ENCODE measurements around the gene EEF1AKMT3. TPM values are rescaled to one million over a fixed set of nuclear protein-coding genes. Genes with fewer than 3 reads are reported as not detected.

The EEF1AKMT3 gene
- total RNA-seq, 1 experiment from 2014 or later, result 7.8 TPM

DNA sequence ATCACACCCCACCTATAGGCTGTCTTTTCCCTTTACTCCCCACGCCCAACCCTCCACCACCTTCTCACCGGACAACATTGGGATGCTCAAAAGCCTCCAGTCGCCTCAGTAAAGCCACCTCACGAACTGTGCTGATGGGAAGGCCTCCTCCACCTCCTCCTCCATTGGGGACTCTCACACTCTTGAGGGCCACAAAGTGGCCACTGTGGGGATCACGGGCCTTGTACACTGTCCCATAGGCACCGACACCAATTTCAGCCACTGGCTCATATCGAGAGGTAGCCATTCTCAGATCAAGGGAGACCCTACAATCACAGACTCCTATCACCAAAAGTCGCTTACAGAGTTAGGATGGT lies 21.0 kb upstream of the EEF1AKMT3 start:
- DNase-seq (ENCODE audit: low spot score), result no peak

DNA sequence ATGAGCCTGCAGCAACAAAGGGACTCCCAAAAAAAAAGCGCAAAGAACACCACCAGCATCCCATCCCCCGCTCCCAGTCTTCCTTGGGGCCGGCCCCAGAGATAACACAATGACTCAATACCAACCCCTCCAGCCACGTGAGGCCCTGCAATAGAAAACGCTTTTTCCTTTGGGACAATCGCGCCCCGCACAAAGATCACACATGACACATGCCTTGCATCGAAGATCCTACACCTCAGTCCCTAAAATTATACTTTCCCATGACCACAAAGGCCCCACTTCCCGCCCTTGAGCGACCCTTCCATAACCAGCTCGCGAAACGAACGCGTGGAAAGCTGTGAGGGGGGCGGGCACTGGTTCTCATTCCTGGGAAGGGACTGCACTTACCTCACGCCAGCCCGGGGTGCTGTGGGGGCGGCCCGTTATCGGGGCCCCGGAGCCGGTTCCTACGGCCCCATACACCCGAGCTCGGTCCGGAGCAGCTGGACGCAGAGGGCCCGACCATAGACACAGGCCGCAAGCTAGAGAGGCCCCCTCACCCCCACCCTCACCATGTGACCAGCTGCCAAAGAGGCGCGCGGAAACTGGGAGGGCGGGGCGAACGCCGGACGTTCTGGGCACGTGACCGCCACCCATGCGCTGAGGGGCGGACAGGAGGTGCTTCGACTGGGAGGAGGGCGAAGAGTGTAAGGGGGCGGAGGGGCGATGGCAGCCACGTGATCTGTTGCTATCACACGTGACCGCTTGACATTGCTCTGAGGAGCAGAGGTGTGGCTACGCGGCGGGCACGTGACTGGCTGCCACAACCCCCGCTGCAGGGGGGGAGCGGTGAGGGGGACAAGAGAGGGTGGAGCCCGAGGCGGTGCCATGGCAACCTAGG lies 20.4 kb upstream of the EEF1AKMT3 start, which contains the start of gene CDK4:
Gene CDK4, minus strand, starts transcription at position 523 of the 880 bp plus-strand sequence. CDS start 593 bp downstream, outside the sequence.
- peak; percentile 99 for DNase-seq (ENCODE audit: low spot score)

DNA sequence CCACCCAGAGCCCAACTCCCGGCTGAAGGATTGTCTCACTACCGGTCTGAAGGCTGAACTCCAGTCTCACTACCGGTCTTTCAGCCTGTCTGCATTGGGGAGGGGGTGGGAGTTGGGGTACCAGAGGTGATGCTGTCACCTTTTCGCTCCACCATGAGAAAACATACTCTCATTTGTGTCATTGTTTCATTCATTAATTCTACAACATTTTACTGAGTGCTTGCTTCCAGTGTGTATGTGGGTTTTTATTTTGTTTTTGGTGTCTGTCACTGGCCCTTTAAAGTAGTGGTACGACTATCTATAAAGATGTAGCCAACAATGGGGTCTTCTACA lies 19.8 kb upstream of the EEF1AKMT3 start:
- DNase-seq (ENCODE audit: low spot score), result no peak

DNA sequence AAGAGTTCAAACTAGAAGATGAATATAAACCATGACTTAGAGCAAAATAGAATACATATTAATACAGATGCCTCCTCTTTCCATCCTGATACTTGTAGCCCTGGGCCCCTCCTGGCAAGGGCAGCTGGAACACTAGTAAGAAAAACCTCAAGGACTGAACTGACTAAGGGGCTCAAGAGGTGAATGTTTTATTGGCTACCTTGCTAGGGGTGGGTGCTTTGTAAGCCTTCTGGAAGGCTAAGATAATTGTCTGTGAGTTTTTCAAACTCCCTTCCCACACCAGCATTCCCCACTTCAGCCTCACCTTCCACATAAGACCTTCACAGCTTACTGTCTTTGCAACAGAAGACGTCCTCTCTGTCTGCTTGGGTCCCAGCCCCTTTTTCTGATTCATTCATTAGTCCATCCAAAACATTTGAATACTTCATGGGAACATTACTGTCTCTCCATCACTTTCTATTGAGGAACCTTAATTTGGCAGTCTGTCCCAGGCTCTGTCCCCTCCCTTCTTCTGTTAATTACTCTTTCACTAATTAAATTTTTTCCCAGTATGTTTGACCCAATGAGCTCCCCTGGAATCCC lies 18.6 kb upstream of the EEF1AKMT3 start:
- DNase-seq (ENCODE audit: low spot score), result no peak

DNA sequence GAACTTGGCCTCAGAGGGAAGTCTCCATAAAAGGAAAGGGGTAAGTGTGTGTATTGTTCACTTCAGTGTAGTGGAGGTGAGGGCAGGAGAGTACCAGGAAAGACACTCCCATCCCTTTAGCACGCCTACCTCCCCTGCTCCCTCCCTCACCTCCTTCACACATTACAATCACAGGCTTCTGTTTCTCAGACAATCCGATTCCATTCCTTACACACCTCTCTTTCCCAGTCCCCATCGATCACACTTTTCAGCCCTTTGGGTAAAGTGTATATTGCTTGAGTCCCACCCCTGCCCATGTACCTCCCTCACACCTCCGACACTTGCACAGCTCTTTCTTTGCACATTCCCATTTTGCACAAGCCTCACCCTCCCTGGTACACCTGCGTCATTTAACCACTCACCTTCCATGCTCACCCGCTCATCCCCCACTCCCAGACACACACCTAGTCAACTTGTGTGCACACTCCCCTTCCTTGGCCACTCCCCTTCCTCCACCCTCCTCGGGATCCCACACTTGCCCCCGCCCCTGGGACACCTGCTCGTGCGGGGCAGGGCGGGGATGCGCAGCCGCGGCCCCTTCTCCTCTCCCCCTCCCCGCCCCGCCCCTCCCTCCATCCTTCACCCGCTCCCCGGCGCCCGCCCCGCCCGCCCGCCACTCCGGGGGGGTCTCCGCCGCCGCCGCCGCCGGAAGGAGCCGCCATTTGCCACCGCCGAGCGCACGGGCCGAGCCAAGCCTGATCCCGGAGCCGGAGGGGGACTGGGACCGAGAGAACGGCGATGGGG lies 17.8 kb upstream of the EEF1AKMT3 start, which contains the start of gene MARCHF9:
Gene MARCHF9, plus strand, starts transcription at position 693 of the 783 bp plus-strand sequence. CDS start 426 bp downstream, outside the sequence.
- peak; percentile 54 for DNase-seq (ENCODE audit: low spot score)

DNA sequence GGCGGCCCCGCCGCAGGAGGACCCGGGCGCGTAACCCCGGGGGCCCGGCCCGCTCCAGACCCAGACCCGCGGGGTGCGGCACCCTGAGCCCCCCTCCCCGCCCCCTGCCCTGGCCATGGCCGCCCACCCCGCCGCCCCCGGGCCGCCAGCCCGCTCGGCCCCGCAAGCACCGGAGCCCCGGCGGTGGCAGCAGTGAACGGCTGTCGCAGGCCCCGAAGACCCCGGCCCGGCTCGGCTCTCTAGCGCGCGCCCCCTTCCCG lies 17.3 kb upstream of the EEF1AKMT3 start:
- DNase-seq (ENCODE audit: low spot score), result no peak

DNA sequence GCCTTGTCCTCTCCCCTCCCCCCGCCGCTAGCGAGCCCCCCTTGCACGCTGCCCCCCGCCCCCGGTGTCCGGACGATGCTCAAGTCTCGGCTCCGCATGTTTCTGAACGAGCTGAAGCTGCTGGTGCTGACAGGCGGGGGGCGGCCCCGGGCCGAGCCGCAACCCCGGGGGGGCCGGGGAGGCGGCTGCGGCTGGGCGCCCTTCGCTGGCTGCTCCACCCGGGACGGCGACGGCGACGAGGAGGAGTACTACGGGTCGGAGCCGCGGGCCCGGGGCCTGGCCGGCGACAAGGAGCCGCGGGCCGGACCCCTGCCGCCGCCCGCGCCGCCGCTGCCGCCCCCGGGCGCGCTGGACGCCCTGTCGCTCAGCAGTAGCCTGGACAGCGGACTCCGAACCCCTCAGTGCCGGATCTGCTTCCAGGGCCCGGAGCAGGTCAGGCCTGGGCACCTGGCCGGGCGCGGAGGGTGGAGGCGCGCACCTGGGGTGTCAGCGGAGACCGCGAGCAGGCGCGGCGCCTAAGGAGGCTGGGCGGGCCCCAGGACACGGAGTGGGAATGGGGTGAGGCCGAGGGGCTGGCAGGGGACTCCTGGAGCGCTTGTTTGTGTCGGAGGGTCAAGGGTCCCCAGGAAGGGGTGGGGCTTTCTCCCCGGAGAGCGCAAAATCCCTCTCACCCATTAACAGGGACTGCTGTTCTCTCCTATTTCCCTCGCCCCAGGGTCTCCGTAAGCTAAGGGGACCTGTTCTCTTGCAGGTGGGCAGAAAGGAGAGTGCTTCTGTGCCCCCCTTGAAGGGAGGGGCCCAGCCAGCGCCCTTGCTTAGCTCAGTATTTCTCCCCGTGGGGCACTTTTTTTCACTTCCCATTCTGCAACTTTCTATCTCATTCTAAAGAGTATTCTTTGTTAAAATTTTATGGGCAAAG lies 16.7 kb upstream of the EEF1AKMT3 start:
- DNase-seq (ENCODE audit: low spot score), result no peak

DNA sequence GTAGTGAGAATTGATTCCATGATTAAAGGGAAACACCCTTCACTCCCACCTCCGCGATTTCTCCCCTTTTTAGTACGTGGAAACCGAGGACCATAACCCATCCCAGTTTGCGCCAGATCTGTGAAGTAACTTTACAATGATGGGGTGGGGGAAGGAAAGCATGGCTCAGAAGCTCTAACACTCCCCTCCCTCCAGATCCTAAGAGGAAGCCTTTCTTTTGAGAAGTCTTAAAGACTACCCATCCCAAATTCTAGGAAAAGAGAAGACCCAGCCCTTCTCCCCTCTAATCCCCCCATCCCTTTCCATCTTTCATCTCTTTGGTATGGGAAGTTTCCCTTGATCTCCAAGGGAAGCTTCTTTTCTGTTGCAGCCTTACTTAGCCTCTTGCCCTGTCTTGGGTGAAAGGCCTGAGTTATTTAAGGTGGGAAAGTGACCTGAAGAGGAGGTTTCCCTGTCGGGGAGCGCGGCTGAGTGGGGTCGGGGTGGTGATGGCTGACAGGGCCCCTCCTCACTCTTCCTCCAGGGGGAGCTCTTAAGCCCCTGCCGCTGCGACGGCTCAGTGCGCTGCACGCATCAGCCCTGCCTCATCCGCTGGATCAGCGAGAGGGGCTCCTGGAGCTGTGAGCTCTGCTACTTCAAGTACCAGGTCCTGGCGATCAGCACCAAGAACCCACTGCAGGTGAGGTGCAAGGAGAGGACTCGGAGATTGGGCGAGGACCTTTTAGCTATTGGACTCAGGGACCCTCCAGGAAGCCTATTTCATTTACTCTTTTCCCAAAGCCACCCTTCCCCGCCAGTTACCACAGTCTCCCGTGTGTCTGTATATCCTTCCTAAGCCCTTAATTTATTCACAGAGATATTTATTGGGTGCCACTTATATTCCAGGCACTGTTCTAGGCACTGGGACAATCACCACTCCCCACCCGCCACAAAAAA lies 15.7 kb upstream of the EEF1AKMT3 start:
- no peak for DNase-seq (ENCODE audit: low spot score)

DNA sequence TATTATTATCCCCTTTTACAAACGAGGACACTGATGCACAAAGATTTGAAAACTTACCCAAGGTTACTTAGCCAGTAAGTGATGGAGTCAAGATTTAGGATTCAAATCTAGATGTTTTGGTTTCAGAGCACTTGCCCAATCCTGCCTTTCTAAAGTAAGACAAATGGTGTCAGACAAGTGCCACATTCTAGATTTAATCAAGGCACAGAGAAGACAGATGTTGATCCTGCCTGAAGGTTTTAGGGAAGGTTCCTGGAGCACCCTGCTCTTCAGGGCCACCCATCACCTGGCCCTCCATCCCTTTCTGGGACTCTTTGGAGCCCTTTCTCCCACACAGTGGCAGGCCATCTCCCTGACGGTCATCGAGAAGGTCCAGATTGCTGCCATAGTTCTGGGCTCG lies 14.6 kb upstream of the EEF1AKMT3 start:
- DNase-seq (ENCODE audit: low spot score), result no peak

DNA sequence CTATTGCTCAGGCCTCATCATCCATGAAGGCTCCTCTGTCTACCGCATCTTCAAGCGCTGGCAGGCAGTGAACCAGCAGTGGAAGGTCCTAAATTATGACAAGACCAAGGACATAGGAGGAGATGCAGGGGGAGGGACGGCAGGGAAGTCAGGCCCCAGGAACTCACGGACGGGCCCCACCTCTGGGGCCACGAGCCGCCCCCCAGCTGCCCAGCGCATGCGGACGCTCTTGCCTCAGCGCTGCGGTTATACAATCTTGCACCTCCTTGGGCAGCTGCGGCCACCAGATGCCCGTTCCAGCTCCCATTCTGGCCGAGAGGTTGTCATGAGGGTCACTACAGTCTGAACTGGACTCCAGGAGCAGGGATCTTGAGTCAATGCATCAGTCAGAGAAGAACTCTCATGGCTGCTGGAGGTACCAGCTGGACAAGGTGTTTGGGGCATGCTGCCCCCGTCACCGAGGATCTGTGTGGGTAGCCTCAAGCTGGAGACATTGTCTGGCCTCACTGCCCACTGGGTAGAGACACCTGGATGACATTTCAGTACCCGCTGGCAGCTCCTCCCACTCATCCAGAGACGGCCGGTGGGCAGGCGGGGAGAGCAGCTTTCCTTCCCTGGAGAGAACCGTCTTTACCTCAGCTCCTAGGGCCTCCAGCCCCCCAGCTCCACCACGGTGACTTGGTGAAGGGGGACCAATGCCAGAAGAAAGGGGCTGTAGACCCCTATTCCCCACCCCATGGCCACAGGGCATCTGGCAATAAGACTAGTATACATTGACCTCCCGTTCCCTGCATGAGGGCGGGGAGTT lies 13.7 kb upstream of the EEF1AKMT3 start:
- no peak for DNase-seq (ENCODE audit: low spot score)

DNA sequence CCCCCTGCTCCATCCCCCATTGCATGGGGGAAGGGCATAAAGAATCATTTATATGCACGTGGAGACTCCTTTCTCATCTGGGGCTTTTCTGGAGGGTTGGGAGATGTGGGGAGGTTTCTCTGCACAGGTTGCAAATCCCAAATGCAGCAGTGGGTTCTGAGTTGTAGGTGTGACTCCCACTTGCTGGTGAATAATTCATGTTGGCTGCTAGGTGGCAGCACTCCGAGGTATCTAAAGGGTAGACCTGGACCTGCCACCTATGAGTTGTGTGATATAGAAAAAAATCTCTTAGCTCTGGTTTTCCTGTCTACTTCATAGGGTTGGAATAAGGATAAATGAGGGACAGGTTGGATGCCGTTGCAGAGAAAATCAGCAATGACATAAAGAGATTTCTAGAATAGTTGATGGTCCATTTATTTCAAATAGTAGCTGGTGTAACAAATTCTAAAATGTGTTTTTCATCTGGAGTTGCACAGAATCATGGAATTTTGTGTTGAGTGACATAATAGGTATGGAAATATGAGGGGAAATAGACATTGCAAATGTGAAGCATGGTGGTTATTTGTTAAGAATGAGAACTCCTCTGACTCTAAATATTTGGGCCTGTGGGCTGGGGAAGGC lies 12.9 kb upstream of the EEF1AKMT3 start:
- no peak for DNase-seq (ENCODE audit: low spot score)

DNA sequence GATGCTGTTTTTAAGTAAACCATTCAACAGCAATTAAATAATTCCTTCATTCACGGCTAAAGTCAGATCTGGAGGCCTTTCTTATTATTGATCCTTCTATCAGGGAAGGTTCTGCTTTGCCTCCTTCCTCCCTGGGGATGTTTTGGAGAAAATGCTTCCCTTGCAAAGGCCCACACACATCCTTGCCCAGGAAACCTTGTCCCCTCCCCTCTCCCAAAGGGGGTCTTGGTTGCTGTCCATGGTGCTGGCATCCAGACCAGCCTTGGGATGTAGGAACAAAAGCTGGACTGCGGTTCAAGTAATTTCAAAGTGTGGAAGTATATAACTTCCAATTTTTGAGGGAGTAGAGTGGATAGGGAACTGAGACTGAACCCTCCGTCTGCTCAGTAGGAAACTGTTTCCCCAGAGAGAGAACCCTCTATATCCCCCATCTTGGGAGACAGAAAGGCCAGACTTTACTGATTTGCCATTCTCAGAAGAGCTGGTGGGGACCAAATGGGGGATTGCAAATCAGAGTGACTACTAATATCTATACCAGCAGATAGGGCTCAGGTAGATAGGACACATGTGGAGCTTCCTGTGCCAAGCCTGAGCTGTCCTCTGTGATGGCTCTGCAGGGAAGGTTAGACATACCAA lies 11.9 kb upstream of the EEF1AKMT3 start:
- DNase-seq (ENCODE audit: low spot score), result no peak

DNA sequence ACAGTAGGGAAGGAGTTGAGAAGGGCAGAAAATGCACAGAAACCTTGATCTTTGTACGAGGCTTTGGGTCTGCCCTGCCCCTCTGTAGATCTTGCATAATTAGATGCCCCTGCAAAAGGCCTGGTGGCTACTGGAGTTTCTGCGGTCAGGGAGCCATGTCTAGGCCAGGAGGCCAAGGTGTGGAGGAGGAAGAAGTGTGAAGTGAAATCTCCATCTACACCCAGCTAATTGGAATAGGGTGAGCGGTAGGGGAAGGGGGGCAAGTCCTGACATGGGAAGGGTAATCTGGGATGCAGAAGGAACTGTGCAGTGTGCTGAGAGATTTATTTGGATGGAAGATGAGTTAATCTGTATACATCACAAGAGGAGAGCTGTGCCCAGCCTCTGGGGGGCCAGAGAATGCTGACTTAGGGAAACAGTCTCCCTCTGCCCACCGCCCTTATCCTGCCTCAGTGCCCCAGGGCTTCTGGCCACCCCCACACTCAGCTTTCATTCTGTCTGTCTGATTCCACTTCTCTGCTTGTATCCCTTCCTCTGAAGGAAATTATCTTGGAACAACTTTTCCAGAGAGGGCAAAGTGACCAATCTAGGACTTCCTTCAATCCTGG lies 10.9 kb upstream of the EEF1AKMT3 start:
- DNase-seq (ENCODE audit: low spot score), result no peak

DNA sequence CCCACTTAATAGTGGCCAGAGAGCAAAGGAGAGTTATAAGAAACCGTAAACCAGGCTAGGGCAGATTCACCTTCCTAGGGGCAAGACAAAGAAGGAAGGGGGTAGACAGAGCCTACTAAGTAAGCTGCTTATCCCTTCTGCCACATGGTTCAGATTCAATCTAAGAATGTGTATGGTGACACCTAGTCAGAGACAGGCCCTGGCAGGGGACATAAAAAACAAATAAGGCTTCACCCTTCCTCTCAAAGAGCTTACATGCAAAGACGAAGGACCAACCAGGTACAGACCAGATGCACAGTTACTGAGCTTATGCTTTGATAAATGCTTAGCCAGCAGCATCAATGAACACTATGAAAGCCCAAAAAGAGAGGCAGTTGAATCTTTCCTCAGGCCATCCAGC lies 10.0 kb upstream of the EEF1AKMT3 start:
- DNase-seq (ENCODE audit: low spot score), result no peak

DNA sequence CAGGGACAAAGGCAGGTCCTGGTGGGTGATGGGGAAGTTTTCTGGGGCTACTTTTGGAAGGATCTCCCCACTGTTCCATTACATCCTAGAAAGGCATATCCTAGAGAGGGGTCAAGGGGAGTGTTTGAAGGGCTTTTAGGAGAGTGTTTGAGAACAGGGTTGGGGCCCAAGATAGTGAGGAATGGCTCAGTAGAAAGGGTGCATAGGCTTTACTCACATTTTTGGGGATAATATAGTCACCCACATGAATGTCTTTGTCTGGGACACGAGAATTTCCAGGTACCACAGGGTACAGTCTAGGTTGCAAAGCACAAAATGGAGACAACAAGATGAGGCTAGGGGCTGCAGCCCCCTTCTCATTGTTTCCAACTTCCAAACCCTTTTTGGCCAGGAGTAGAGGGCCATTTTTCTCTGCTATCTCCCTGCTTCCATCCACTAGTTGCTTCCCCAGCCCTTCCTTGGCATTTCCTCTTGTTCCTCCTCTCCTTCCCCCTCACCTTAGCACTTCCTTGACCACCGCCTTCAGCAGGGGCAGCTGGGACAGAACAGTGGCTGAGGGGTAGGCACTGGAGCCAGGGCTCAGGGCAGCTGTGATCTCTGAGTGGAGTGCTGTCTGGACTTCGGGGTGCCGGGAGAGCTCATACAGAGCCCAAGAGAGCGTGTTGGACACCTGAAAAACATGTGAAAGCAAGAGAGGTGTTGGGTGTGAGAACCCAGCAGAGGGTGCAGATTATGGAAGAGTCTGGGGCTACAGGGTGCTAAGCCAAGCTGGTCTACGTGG lies 8.3 kb upstream of the EEF1AKMT3 start:
- no peak for DNase-seq (ENCODE audit: low spot score)

DNA sequence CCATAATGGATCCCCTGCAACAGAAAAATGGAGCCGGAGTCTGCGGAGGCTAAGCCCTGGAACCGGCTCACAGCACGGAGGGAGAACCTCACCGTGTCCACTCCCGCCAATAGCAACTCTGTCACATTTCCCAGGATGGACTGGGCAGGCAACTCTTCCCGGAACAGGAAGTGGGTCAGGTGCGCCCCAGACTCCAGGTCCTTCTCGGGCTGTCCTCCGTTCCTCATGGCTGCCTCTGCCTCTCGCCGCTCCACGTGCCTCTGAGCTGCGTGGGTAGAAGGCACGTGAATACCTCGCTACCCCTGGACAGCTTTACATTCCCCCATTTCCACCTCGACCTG lies 7.8 kb upstream of the EEF1AKMT3 start:
- DNase-seq (ENCODE audit: low spot score), result no peak

DNA sequence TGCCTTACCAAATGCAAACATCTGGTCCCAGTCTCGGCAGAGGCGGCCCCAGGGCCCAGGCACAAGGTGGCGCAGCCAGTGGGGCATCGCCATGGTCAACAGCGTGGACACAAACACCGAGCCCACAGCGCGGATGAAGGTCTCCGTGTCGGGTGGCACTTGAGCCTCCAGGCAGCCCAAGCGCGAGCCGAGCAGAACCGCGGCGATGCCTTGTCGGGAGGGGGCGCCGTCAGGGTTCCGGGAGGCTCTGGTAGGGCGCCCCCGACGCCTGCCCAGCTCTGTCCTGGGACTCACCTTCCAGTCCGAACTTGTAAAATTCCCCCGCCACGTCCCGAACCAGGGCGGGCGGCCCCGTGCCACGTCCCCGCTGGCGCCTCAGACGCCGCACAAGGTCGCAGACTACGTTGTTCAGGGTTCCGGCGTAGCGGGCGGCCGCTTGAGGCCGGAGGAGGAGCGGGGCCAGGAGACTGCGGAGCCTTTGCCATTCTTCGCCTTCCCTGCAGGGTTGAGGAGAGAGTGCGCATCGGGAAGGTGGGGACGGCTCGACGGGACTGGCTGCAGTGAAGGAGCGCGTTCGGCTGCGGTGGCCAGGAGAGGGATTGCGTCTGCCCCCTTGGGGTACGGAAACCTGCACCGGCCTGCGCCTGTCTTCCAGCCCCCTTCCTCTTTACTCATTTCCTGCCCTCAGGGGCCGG lies 7.3 kb upstream of the EEF1AKMT3 start:
- DNase-seq (ENCODE audit: low spot score), result no peak

Measured in A172 (cell line).